Neuronal stem cell (in vitro differentiated cells): ENCODE results near the gene TTC28.
"Not testable (repeated sequence)": the region's sequence is repeated elsewhere in the genome, so short reads cannot be mapped to it uniquely, and the experiment has no call there.

Source experiments
- DNase-seq: peaks from one replicate; pipeline ENCODE4 v3.0.0-alpha.2; 2013; ENCODE audit warnings: low spot score
- H2AFZ ChIP-seq: one replicate; pipeline ENCODE4 v1.6.1; 2013; ENCODE audit warnings: mild to moderate bottlenecking, low read length, inconsistent platforms
- H2AK5ac ChIP-seq: 2 replicates; pipeline ENCODE4 v1.6.1; 2013; ENCODE audit warnings: low read depth, mild to moderate bottlenecking, inconsistent platforms, low read length, moderate library complexity, mixed read lengths
- H2BK120ac ChIP-seq: 2 replicates; pipeline ENCODE4 v1.6.1; 2013; ENCODE audit warnings: low read depth, mild to moderate bottlenecking, inconsistent platforms, low read length, moderate library complexity, mixed read lengths
- H2BK12ac ChIP-seq: one replicate; pipeline ENCODE4 v1.6.1; 2013; ENCODE audit warnings: low read length, inconsistent platforms
- H2BK15ac ChIP-seq: 2 replicates; pipeline ENCODE4 v1.6.1; 2013; ENCODE audit warnings: mild to moderate bottlenecking, low read length, inconsistent platforms, mixed read lengths
- H2BK5ac ChIP-seq: one replicate; pipeline ENCODE4 v1.6.1; 2013; ENCODE audit warnings: inconsistent platforms, mild to moderate bottlenecking, low read length, moderate library complexity
- H3K14ac ChIP-seq: one replicate; pipeline ENCODE4 v1.6.1; 2013; ENCODE audit warnings: low read length, inconsistent platforms
- H3K18ac ChIP-seq: 2 replicates; pipeline ENCODE4 v1.6.1; 2013; ENCODE audit warnings: low read length, inconsistent platforms
- H3K23ac ChIP-seq: 2 replicates; pipeline ENCODE4 v1.6.1; 2013; ENCODE audit warnings: low read depth, mild to moderate bottlenecking, mixed read lengths, low read length, inconsistent platforms; ENCODE audit not compliant: poor library complexity
- H3K27ac ChIP-seq: replicated peaks from 3 replicates; pipeline ENCODE4 v1.5.1; 2013; ENCODE audit warnings: low read length, inconsistent platforms
- H3K27me3 ChIP-seq, 3 experiments: 2 replicates each; pipeline ENCODE4 v1.6.1; 2013; ENCODE audit warnings: low read length in 3 of 3, mild to moderate bottlenecking in 2 of 3, inconsistent platforms in 1 of 3, low read depth in 1 of 3, mixed read lengths in 1 of 3, moderate library complexity in 1 of 3; ENCODE audit not compliant: control insufficient read depth in 3 of 3, insufficient read depth in 3 of 3
- H3K36me3 ChIP-seq, 2 donors: replicated peaks in 1 of 2; 2 replicates each; pipeline ENCODE4 v1.6.1; 2013; ENCODE audit warnings: low read length in 2 of 2; ENCODE audit not compliant: control insufficient read depth in 2 of 2, insufficient read depth in 2 of 2
- H3K4ac ChIP-seq: 2 replicates; pipeline ENCODE4 v1.6.1; 2013; ENCODE audit warnings: inconsistent platforms, mild to moderate bottlenecking, low read length, moderate library complexity
- H3K4me1 ChIP-seq, 2 donors: 1 replicate in 1 of 2; 2 replicates in 1 of 2; pipeline ENCODE4 v1.6.1; 2013; ENCODE audit warnings: low read length in 2 of 2, low read depth in 1 of 2; ENCODE audit not compliant: control insufficient read depth in 2 of 2, insufficient read depth in 1 of 2
- H3K4me2 ChIP-seq: one replicate; pipeline ENCODE4 v1.6.1; 2013; ENCODE audit warnings: mild to moderate bottlenecking, low read length, inconsistent platforms; ENCODE audit not compliant: insufficient read depth, poor library complexity, severe bottlenecking
- H3K4me3 ChIP-seq, 2 donors: 2 replicates each; pipeline ENCODE4 v1.5.1; 2013; ENCODE audit warnings: low read length in 2 of 2, mild to moderate bottlenecking in 2 of 2, inconsistent platforms in 1 of 2, moderate library complexity in 1 of 2
- H3K79me1 ChIP-seq: one replicate; pipeline ENCODE4 v1.6.1; 2013; ENCODE audit warnings: low read depth, mild to moderate bottlenecking, inconsistent platforms, low read length, moderate library complexity
- H3K9ac ChIP-seq: one replicate; pipeline ENCODE4 v1.6.1; 2013; ENCODE audit warnings: mild to moderate bottlenecking, low read depth, low read length, inconsistent platforms; ENCODE audit not compliant: poor library complexity
- H3K9me3 ChIP-seq, 2 donors: replicated peaks in 1 of 2; 2 replicates each; pipeline versions ENCODE3 to v1.6.1; 2013; ENCODE audit warnings: low read length in 2 of 2, mild to moderate bottlenecking in 2 of 2, inconsistent platforms in 1 of 2, low read depth in 1 of 2, mixed read lengths in 1 of 2, moderate library complexity in 1 of 2; ENCODE audit not compliant: control insufficient read depth in 2 of 2, insufficient read depth in 1 of 2
- H4K8ac ChIP-seq: one replicate; pipeline ENCODE4 v1.6.1; 2013; ENCODE audit warnings: low read depth, mild to moderate bottlenecking, inconsistent platforms, low read length, moderate library complexity
- H4K91ac ChIP-seq: one replicate; pipeline ENCODE4 v1.6.1; 2013; ENCODE audit warnings: low read length, low read depth, mild to moderate bottlenecking, inconsistent platforms; ENCODE audit not compliant: poor library complexity
- WGBS, 2 donors: extraction: QIAGEN DNeasy Blood & Tissue Kit; methylation state at CpG; one replicate each; pipeline ENCODE4 v1.1.7; 2013; ENCODE audit warnings: missing lambda C conversion rate in 2 of 2, mixed read lengths in 1 of 2; ENCODE audit not compliant: insufficient read length in 2 of 2, insufficient replicate concordance in 1 of 2; ENCODE audit errors: extremely low coverage in 2 of 2; 5-methylcytosine and 5-hydroxymethylcytosine counted together

Gene TTC28

DNA sequence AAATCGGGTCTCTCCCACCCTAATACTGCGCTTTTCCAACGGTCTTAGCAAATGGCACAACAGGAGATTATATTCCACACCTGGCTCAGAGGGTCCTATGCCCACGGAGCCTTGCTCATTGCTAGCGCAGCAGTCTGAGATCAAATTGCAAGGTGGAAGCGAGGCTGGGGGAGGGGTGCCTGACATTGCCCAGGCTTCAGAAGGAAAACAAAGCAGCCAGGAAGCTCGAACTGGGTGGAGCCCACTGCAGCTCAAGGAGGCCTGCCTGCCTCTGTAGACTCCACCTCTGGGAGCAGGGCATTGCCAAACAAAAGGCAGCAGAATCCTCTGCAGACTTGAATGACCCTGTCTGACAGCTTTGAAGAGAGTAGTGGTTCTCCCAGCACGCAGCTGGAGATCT is 488.1 kb downstream of the TTC28 start:
- H3K4me1 ChIP-seq, H3K27me3 ChIP-seq, H3K79me1 ChIP-seq, H2BK120ac ChIP-seq, H3K4me3 ChIP-seq, DNase-seq, H2AK5ac ChIP-seq, H4K8ac ChIP-seq, H2BK5ac ChIP-seq, H4K91ac ChIP-seq, H3K18ac ChIP-seq, H3K9ac ChIP-seq, H3K36me3 ChIP-seq, H2BK12ac ChIP-seq, H3K4ac ChIP-seq, H3K4me2 ChIP-seq, H3K27ac ChIP-seq, H2BK15ac ChIP-seq, H3K14ac ChIP-seq, H2AFZ ChIP-seq, H3K23ac ChIP-seq: not testable (repeated sequence)
- no CpG with 5 or more reads among the region's 8 CpGs for WGBS, 2 donors
- peaks cover 0 to 12% of the 10 kb centered on the region in 2 donors for H3K9me3 ChIP-seq

DNA sequence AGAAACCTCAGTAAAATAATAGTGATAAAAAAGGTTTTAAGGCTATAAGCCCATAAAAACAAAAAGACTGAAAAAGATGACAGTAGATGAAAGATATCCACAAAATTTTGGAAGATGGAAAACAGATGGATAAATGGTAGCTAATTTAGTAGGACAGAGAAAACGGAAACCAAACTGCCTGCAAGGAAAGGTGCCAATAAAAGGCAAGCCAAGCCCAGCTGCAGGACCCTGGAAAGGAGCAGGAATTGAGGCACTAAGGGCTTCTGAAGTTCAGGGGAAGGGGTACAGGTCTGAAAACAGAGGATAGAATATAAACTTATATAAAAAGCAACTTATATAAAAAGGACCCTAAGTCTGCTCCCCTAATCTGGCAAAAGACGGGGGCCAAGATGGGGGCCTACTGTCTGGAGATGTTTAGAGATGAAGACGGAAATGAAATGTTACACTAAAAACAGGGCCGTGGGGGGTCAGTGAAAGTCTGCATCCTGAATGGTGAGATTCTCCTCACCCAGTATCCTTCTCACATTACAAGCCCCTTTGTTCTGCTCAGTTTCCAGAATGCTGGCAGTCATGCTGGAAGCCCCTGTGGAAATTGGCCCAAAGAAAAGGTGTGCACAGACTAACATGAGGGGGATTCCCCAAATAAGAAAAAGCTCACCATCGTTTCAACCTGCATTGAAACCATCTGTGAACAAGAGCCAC is 491.3 kb downstream of the TTC28 start:
- Histone ChIP-seq H3K18ac (no peak overlapping the region), H2AFZ (no peak overlapping the region), H3K79me1 (no peaks in the 10 kb centered on the region), H3K4me2 (no peak overlapping the region), H3K4me3 (no peak overlapping the region), H2BK120ac (no peak overlapping the region), H3K27me3 (no peaks in the 10 kb centered on the region), H3K27ac (peak overlapping the region; percentile 37), H3K14ac (no peak overlapping the region), H2BK5ac (no peak overlapping the region), H3K4ac (no peak overlapping the region), H2AK5ac (no peak overlapping the region), H2BK12ac (no peak overlapping the region), H4K8ac (no peak overlapping the region), H3K36me3 (no peaks in the 10 kb centered on the region), H3K9ac (no peak overlapping the region), H3K23ac (no peak overlapping the region), H4K91ac (no peak overlapping the region), H3K4me1 (peaks cover 5 to 7% of the 10 kb centered on the region in 2 donors), H2BK15ac (no peak overlapping the region), H3K9me3 (peaks cover 0 to 12% of the 10 kb centered on the region in 2 donors)
- DNase-seq, result peak; percentile 24
- no CpG with 5 or more reads among the region's 5 CpGs for WGBS, 2 donors

GRCh38 chr22:28187612-28188011 is 492.0 kb downstream of the TTC28 start:
- Histone ChIP-seq H3K4ac (no peak overlapping the region), H2AFZ (no peak overlapping the region), H3K4me2 (no peak overlapping the region), H3K36me3 (no peaks in the 10 kb centered on the region), H3K9ac (no peak overlapping the region), H2AK5ac (no peak overlapping the region), H3K9me3 (peaks cover 0 to 12% of the 10 kb centered on the region in 2 donors), H3K27ac (no peak overlapping the region), H3K4me1 (peaks cover 5 to 7% of the 10 kb centered on the region in 2 donors), H2BK5ac (no peak overlapping the region), H4K8ac (no peak overlapping the region), H3K23ac (no peak overlapping the region), H3K18ac (no peak overlapping the region), H3K79me1 (no peaks in the 10 kb centered on the region), H3K27me3 (no peaks in the 10 kb centered on the region), H4K91ac (no peak overlapping the region), H3K4me3 (no peak overlapping the region), H2BK120ac (no peak overlapping the region), H2BK15ac (no peak overlapping the region), H3K14ac (no peak overlapping the region), H2BK12ac (no peak overlapping the region)
- no peak for DNase-seq
- WGBS, 2 donors, result no CpG with 5 or more reads among the region's 3 CpGs

GRCh38 chr22:28186641-28187040 is 493.0 kb downstream of the TTC28 start:
- Histone ChIP-seq H3K4ac (no peak overlapping the region), H2BK15ac (no peak overlapping the region), H2BK12ac (no peak overlapping the region), H3K27me3 (no peaks in the 10 kb centered on the region), H2BK120ac (no peak overlapping the region), H3K18ac (no peak overlapping the region), H4K91ac (no peak overlapping the region), H4K8ac (no peak overlapping the region), H3K9ac (no peak overlapping the region), H3K14ac (no peak overlapping the region), H3K23ac (no peak overlapping the region), H3K79me1 (no peaks in the 10 kb centered on the region), H2AK5ac (no peak overlapping the region), H3K9me3 (peaks cover 0 to 7% of the 10 kb centered on the region in 2 donors), H3K4me3 (no peak overlapping the region), H2AFZ (no peak overlapping the region), H3K36me3 (no peaks in the 10 kb centered on the region), H3K4me2 (no peak overlapping the region), H3K4me1 (peaks cover 5 to 7% of the 10 kb centered on the region in 2 donors), H2BK5ac (no peak overlapping the region), H3K27ac (no peak overlapping the region)
- DNase-seq, result no peak
- no CpG with 5 or more reads among the region's 3 CpGs for WGBS, 2 donors
